HEK293T (cell line): ENCODE measurements around the gene FRYL.

ENCODE experiments used
- CTCF ChIA-PET: fragments of 350-600 bp; formaldehyde crosslinking; extraction: SDS; loops from one replicate; lab custom pipeline; 2021; ENCODE audit warnings: antibody characterized with exemption, inconsistent platforms; lab: Yijun Ruan, JAX
- POLR2A ChIA-PET: fragments of 350-600 bp; formaldehyde crosslinking; extraction: SDS; loops from one replicate; lab custom pipeline; 2020; ENCODE audit warnings: antibody characterized with exemption, inconsistent platforms; lab: Yijun Ruan, JAX
- DNase-seq: peaks from one replicate; pipeline ENCODE4 v3.0.0; 2012; ENCODE audit warnings: mixed read lengths; ENCODE audit errors: extremely low spot score
- ARNT ChIP-seq: fragments of 450-650 bp; IDR thresholded peaks from 2 replicates; pipeline ENCODE4 v1.6.1; 2017; ENCODE audit warnings: mild to moderate bottlenecking
- BHLHE40 ChIP-seq: fragments of 450-650 bp; IDR thresholded peaks from 2 replicates; pipeline ENCODE4 v1.6.1; 2016; ENCODE audit warnings: mild to moderate bottlenecking, moderate library complexity, borderline replicate concordance
- CTBP1 ChIP-seq: fragments of 450-650 bp; IDR thresholded peaks from 2 replicates; pipeline ENCODE4 v1.6.1; 2016; ENCODE audit warnings: borderline replicate concordance
- ELF4 ChIP-seq: fragments of 450-650 bp; IDR thresholded peaks from 2 replicates; pipeline ENCODE4 v1.6.1; 2017; ENCODE audit warnings: antibody characterized with exemption
- FOXA1 ChIP-seq: fragments of 450-650 bp; IDR thresholded peaks from 2 replicates; pipeline ENCODE4 v1.6.1; 2016; ENCODE audit warnings: mild to moderate bottlenecking
- FOXK2 ChIP-seq: fragments of 450-650 bp; IDR thresholded peaks from 2 replicates; pipeline ENCODE4 v1.6.1; 2016; ENCODE audit warnings: mild to moderate bottlenecking
- FOXM1 ChIP-seq: fragments of 450-650 bp; IDR thresholded peaks from 2 replicates; pipeline ENCODE4 v1.6.1; 2017; ENCODE audit warnings: mild to moderate bottlenecking, borderline replicate concordance
- HDGF ChIP-seq: fragments of 450-650 bp; IDR thresholded peaks from 2 replicates; pipeline ENCODE4 v1.6.1; 2017; ENCODE audit warnings: antibody characterized with exemption, borderline replicate concordance
- L3MBTL2 ChIP-seq: fragments of 450-650 bp; conservative IDR thresholded peaks from 2 replicates; pipeline ENCODE4 v1.6.1; 2016; ENCODE audit warnings: mild to moderate bottlenecking
- LEF1 ChIP-seq: fragments of 450-650 bp; IDR thresholded peaks from 2 replicates; pipeline ENCODE4 v1.6.1; 2017; ENCODE audit warnings: mild to moderate bottlenecking, borderline replicate concordance
- NFRKB ChIP-seq: fragments of 450-650 bp; IDR thresholded peaks from 2 replicates; pipeline ENCODE4 v1.6.1; 2016; ENCODE audit warnings: mild to moderate bottlenecking, moderate library complexity
- SP1 ChIP-seq: fragments of 450-650 bp; IDR thresholded peaks from 2 replicates; pipeline ENCODE4 v1.6.1; 2017
- SUZ12 ChIP-seq: fragments of 450-650 bp; IDR thresholded peaks from 2 replicates; pipeline ENCODE4 v1.6.1; 2016; ENCODE audit warnings: mild to moderate bottlenecking
- TARDBP ChIP-seq: fragments of 450-650 bp; IDR thresholded peaks from 2 replicates; pipeline ENCODE4 v1.6.1; 2016
- ZNF384 ChIP-seq: fragments of 450-650 bp; IDR thresholded peaks from 2 replicates; pipeline ENCODE4 v1.6.1; 2016
- TF ChIP-seq, protein P1 (sequence below): fragments of 450-650 bp; IDR thresholded peaks from 2 replicates; pipeline ENCODE4 v1.6.1; 2016

FRYL gene

GRCh38 chr4:48798117-48798516, 18.0 kb upstream of the FRYL start:
- ChIA-PET POLR2A (no interaction called here), CTCF (no interaction called here)
- TF ChIP-seq BHLHE40 (no peak), LEF1 (no peak), SP1 (no peak), L3MBTL2 (no peak), ZNF384 (no peak), HDGF (no peak), FOXK2 (no peak), ELF4 (no peak), NFRKB (no peak), CTBP1 (no peak), FOXM1 (no peak), TARDBP (no peak), FOXA1 (no peak), SUZ12 (no peak), ARNT (no peak)
- TF ChIP-seq, protein P1, sequence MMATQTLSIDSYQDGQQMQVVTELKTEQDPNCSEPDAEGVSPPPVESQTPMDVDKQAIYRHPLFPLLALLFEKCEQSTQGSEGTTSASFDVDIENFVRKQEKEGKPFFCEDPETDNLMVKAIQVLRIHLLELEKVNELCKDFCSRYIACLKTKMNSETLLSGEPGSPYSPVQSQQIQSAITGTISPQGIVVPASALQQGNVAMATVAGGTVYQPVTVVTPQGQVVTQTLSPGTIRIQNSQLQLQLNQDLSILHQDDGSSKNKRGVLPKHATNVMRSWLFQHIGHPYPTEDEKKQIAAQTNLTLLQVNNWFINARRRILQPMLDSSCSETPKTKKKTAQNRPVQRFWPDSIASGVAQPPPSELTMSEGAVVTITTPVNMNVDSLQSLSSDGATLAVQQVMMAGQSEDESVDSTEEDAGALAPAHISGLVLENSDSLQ, result no peak
- DNase-seq, result no peak

- TF ChIP-seq LEF1 (no peak), HDGF (no peak), BHLHE40 (no peak), FOXM1 (no peak), SP1 (no peak), L3MBTL2 (no peak), FOXA1 (no peak), NFRKB (no peak), FOXK2 (no peak), TARDBP (no peak), ZNF384 (no peak), CTBP1 (no peak), ARNT (no peak), SUZ12 (no peak), ELF4 (no peak)
- TF ChIP-seq, protein P1, result no peak
- no peak for DNase-seq
- POLR2A ChIA-PET, result no interaction called here
- CTCF ChIA-PET, result no interaction called here
Measured at GRCh38 chr4:48796927-48797679, 17.0 kb upstream of the FRYL start.

DNA sequence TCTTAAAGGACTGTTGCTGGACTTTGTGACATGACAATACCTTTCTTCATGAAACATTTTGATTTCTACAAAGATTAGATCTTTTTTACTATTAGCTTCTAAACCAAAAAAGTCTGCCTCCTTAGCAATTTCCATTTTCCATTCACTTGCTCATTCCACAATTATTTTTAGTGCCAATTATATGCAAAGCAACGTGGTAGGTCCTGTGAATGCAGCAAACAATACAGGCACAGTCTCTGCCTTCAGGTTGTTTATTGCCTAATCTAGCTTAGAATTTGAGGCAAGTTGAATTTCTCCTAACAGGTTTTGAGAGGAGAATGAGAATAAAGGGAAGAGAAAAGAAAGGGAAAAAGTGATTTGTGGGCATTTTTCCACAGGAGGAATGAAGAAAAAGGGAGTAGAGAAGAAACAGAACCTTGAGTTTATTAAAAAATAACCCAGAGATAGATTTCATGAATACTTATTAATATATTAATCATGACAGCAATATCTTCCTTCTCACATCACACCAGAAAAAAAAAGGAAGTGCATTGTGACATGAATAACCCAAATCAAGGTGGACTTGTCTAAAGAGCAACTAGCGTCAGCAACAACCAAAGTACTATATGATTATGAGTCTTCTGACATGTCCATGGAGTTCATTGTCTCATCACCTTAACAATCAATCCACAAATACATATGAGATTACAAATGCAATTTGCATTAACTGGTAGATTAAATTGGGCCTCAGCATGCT, 16.3 kb upstream of the FRYL start:
- ChIA-PET CTCF (no interaction called here), POLR2A (no interaction called here)
- TF ChIP-seq ZNF384, result no peak
- no peak for TF ChIP-seq NFRKB
- TF ChIP-seq ELF4, result no peak
- TF ChIP-seq FOXK2, result no peak
- no peak for TF ChIP-seq FOXM1
- TF ChIP-seq, protein P1, result no peak
- TF ChIP-seq ARNT, result no peak
- TF ChIP-seq HDGF, result no peak
- no peak for TF ChIP-seq CTBP1
- no peak for TF ChIP-seq L3MBTL2
- no peak for TF ChIP-seq SUZ12
- TF ChIP-seq LEF1, result no peak
- no peak for TF ChIP-seq BHLHE40
- no peak for TF ChIP-seq TARDBP
- TF ChIP-seq FOXA1, result no peak
- DNase-seq, result no peak

GRCh38 chr4:48795108-48795507, 15.0 kb upstream of the FRYL start:
- ChIA-PET POLR2A (no interaction called here), CTCF (no interaction called here)
- no peak for DNase-seq
- TF ChIP-seq ZNF384 (no peak), ELF4 (no peak), NFRKB (no peak), HDGF (no peak), FOXM1 (no peak), ARNT (no peak), SP1 (no peak), LEF1 (no peak), L3MBTL2 (no peak), SUZ12 (no peak), CTBP1 (no peak), BHLHE40 (no peak), TARDBP (no peak)

DNA sequence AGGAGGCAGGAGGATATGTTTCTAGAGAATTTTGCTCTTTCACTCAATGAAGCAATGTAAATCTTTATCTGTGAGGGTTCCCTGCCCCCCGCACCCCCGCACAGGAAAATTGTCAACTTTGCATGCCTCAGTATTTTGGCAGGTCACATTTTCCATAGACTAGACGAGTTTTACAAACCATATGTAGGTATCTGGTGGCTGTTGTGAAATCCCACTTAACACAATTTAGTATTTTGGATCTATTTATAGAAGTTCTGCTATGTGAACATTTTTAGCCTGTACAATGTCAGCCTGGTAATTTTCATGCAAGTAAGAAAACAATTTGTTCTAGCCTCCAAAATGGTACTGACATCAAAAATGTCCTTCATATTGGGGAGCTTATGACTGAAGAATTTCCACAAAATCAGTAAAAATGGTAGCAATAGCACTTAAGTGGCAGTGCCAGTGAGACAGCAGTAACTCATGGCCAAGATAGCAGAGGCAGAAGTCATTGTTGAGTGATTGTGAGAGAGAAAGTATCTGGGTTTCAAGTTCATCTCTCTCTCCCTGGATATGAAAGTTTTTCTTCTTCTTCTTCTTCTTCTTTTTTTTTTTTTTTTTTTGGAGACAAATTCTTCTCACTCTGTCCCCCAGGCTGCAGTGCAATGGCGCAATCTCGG, 12.4 kb upstream of the FRYL start:
- ChIA-PET POLR2A (no interaction called here), CTCF (no interaction called here)
- DNase-seq, result no peak
- TF ChIP-seq SUZ12 (no peak), NFRKB (no peak), L3MBTL2 (no peak)
